DND-41 (cell line): ENCODE measurements around the gene PLXNA4.

ENCODE experiments used
- EZH2 ChIP-seq: IDR thresholded peaks from 3 replicates; pipeline ENCODE4 v1.6.1; 2012; ENCODE audit warnings: borderline replicate concordance, low read depth, mild to moderate bottlenecking, moderate library complexity, low read length, inconsistent platforms; ENCODE audit not compliant: severe bottlenecking
- TF ChIP-seq, protein P1 (sequence below): IDR thresholded peaks from 2 replicates; pipeline ENCODE4 v1.5.1; 2012; ENCODE audit warnings: borderline replicate concordance, low read length, moderate library complexity, mild to moderate bottlenecking; ENCODE audit not compliant: poor library complexity, severe bottlenecking; ENCODE audit errors: extremely low read depth

GRCh38 chr7:132554446-132554845 is 21.8 kb downstream of the PLXNA4 start:
- TF ChIP-seq, protein P1, sequence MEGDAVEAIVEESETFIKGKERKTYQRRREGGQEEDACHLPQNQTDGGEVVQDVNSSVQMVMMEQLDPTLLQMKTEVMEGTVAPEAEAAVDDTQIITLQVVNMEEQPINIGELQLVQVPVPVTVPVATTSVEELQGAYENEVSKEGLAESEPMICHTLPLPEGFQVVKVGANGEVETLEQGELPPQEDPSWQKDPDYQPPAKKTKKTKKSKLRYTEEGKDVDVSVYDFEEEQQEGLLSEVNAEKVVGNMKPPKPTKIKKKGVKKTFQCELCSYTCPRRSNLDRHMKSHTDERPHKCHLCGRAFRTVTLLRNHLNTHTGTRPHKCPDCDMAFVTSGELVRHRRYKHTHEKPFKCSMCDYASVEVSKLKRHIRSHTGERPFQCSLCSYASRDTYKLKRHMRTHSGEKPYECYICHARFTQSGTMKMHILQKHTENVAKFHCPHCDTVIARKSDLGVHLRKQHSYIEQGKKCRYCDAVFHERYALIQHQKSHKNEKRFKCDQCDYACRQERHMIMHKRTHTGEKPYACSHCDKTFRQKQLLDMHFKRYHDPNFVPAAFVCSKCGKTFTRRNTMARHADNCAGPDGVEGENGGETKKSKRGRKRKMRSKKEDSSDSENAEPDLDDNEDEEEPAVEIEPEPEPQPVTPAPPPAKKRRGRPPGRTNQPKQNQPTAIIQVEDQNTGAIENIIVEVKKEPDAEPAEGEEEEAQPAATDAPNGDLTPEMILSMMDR = no peak
- TF ChIP-seq EZH2 = no peak
